ENCODE measurements around the gene PHAF1.

The PHAF1 gene

GRCh38 chr16:67109407-67110135, at the start of gene PHAF1:
Gene PHAF1 (plus strand): TSS chr16:67109941. CDS start chr16:67110176, 235 bp downstream.
- intact Hi-C loops (cut with DNase I), result loop anchor here (5.0 kb wide), 2 partner anchors 48 to 82 kb away; partner anchors contain the start of genes CBFB, FBXL8 and TRADD
- DNase-seq, result peak; percentile 92 to 99 (median 96)

- intact Hi-C loops (cut with DNase I), result no loop called here
- DNase-seq, result no peak
Observed at GRCh38 chr16:67063008-67063407, 46.7 kb upstream of the PHAF1 start.

GRCh38 chr16:67068212-67068753, 41.5 kb upstream of the PHAF1 start:
- intact Hi-C loops (cut with DNase I), result no loop called here
- no peak for DNase-seq

GRCh38 chr16:67071476-67072048, 38.2 kb upstream of the PHAF1 start:
- DNase-seq, result peak in 1 of 10 donors; percentile 17
- intact Hi-C loops (cut with DNase I), result no loop called here

- no peak for DNase-seq
- intact Hi-C loops (cut with DNase I), result no loop called here
Observed at GRCh38 chr16:67075331-67075730, 34.4 kb upstream of the PHAF1 start.

- intact Hi-C loops (cut with DNase I), result no loop called here
- DNase-seq, result no peak
Observed at GRCh38 chr16:67077871-67078270, 31.9 kb upstream of the PHAF1 start.

GRCh38 chr16:67082100-67082499, 27.6 kb upstream of the PHAF1 start:
- intact Hi-C loops (cut with DNase I), result no loop called here
- DNase-seq, result no peak

GRCh38 chr16:67082891-67083290, 26.9 kb upstream of the PHAF1 start:
- intact Hi-C loops (cut with DNase I), result no loop called here
- DNase-seq, result no peak

- intact Hi-C loops (cut with DNase I), result no loop called here
- no peak for DNase-seq
Observed at GRCh38 chr16:67084345-67085028, 25.3 kb upstream of the PHAF1 start.

GRCh38 chr16:67086822-67087221, 22.9 kb upstream of the PHAF1 start:
- no peak for DNase-seq

GRCh38 chr16:67087291-67087690, 22.4 kb upstream of the PHAF1 start:
- intact Hi-C loops (cut with DNase I), result no loop called here
- DNase-seq, result no peak

More at GRCh38 chr16:67086822-67087221, 22.9 kb upstream of the PHAF1 start:
- intact Hi-C loops (cut with DNase I), result no loop called here

GRCh38 chr16:67087803-67088202, 21.9 kb upstream of the PHAF1 start:
- DNase-seq, result no peak
- intact Hi-C loops (cut with DNase I), result no loop called here

GRCh38 chr16:67088551-67088950, 21.2 kb upstream of the PHAF1 start:
- no peak for DNase-seq
- intact Hi-C loops (cut with DNase I), result no loop called here

- no peak for DNase-seq
- intact Hi-C loops (cut with DNase I), result no loop called here
Observed at GRCh38 chr16:67089101-67089500, 20.6 kb upstream of the PHAF1 start.

GRCh38 chr16:67091906-67092566, 17.7 kb upstream of the PHAF1 start:
- intact Hi-C loops (cut with DNase I), result no loop called here
- DNase-seq, result no peak

GRCh38 chr16:67093098-67093726, 16.5 kb upstream of the PHAF1 start:
- intact Hi-C loops (cut with DNase I), result no loop called here

GRCh38 chr16:67098599-67098998, 11.1 kb upstream of the PHAF1 start:
- intact Hi-C loops (cut with DNase I), result no loop called here
- no peak for DNase-seq

More at GRCh38 chr16:67093098-67093726, 16.5 kb upstream of the PHAF1 start:
- no peak for DNase-seq

GRCh38 chr16:67100569-67101310, 9.0 kb upstream of the PHAF1 start:
- intact Hi-C loops (cut with DNase I), result loop anchor here (1.0 to 5.0 kb wide), 2 partner anchors 83 to 123 kb away; no protein-coding TSS in a partner anchor
- DNase-seq, result no peak

- intact Hi-C loops (cut with DNase I), result loop anchor here (1.0 to 5.0 kb wide), 2 partner anchors 84 to 124 kb away; no protein-coding TSS in a partner anchor
- DNase-seq, result no peak
Observed at GRCh38 chr16:67101311-67102082, 8.2 kb upstream of the PHAF1 start.
